Activated CD4-positive, alpha-beta memory T cell treated with anti-CD3 and anti-CD28 coated beads, Interleukin-2, amount 10 ng/mL, durations not matched to agents 7 days and 5 days (primary cell): ENCODE results near the gene LZTFL1. TPM values are rescaled to one million over a fixed set of nuclear protein-coding genes. Genes with fewer than 3 reads are reported as not detected.
"Not testable (repeated sequence)": the region's sequence is repeated elsewhere in the genome, so short reads cannot be mapped to it uniquely, and the experiment has no call there.

Experiments used
- CTCF ChIA-PET: fragments of 350-600 bp; sonication (Branson Sonifier 250); formaldehyde crosslinking; loops from one replicate; lab custom pipeline; 2021; ENCODE audit warnings: antibody characterized with exemption, inconsistent platforms; lab: Charles Lee
- POLR2A ChIA-PET: fragments of 350-600 bp; sonication (Branson Sonifier 250); formaldehyde crosslinking; loops from one replicate; lab custom pipeline; 2021; ENCODE audit warnings: antibody characterized with exemption; lab: Charles Lee
- DNase-seq: peaks from one replicate; pipeline ENCODE4 v3.0.0-alpha.2; 2020
- H3K27ac Mint-ChIP-seq: one replicate; pipeline ENCODE4 v1.8.0; 2021; ENCODE audit warnings: mild to moderate bottlenecking, mixed read lengths
- H3K27me3 Mint-ChIP-seq: one replicate; pipeline ENCODE4 v1.8.0; 2021; ENCODE audit warnings: mixed read lengths
- H3K36me3 Mint-ChIP-seq: one replicate; pipeline ENCODE4 v1.8.0; 2021; ENCODE audit warnings: low read depth, mixed read lengths
- H3K4me1 Mint-ChIP-seq: one replicate; pipeline ENCODE4 v1.8.0; 2021; ENCODE audit warnings: mixed read lengths
- H3K4me3 Mint-ChIP-seq: one replicate; pipeline ENCODE4 v1.8.0; 2021; ENCODE audit warnings: mild to moderate bottlenecking, mixed read lengths
- H3K9me3 Mint-ChIP-seq: one replicate; pipeline ENCODE4 v1.8.0; 2021; ENCODE audit warnings: mixed read lengths
- total RNA-seq, 2 experiments: library from RNA; stranded (reverse); gene quantifications; one replicate each; pipeline ENCODE4 v1.2.3, GENCODE V29; 2021

The LZTFL1 gene
- total RNA-seq, 2 experiments from 2014 or later = 7.9 to 8.4 TPM

DNA sequence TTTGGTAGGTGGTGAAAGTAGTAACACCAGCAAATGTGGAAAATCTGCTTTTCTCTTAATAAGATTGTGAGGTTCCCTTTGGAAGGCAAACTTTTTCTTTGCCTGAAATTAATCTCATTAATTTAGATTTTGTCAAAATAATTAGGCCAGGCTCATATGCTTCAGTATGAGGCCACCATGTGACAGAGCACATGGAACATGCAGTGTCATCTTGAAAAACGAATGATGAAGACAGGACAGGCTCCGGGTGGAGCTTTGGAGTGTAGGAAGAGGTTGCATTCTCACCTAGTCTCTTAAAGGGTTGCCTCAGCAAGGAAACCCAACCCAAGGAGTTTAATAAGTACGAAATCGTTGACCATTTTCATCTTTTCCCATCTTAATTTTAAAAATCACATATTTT lies 18.6 kb upstream of the LZTFL1 start:
- Mint-ChIP-seq H3K27me3 (peaks cover 74% of the 10 kb centered on the region), H3K27ac (no peak overlapping the region), H3K9me3 (peaks cover 25% of the 10 kb centered on the region), H3K36me3 (peaks cover 17% of the 10 kb centered on the region), H3K4me3 (no peak overlapping the region), H3K4me1 (peaks cover 48% of the 10 kb centered on the region)
- ChIA-PET CTCF (interaction anchor here (1.5 to 1.7 kb wide), 2 partner anchors 15 to 21 kb away, joined by 3 to 4 read pairs; no protein-coding TSS in a partner anchor), POLR2A (interaction anchor here (1.4 to 2.8 kb wide), 3 partner anchors 19 to 48 kb away, joined by 4 to 8 read pairs (median 7); no protein-coding TSS in a partner anchor)
- no peak for DNase-seq

- peaks cover 77% of the 10 kb centered on the region for H3K27me3 Mint-ChIP-seq
- peaks cover 24% of the 10 kb centered on the region for H3K36me3 Mint-ChIP-seq
- CTCF ChIA-PET = no interaction called here
- no peak overlapping the region for H3K27ac Mint-ChIP-seq
- H3K4me3 Mint-ChIP-seq = no peak overlapping the region
- no peak for DNase-seq
- POLR2A ChIA-PET = interaction anchor here (0.7 kb wide), 1 partner anchor 348 kb away, joined by 3 read pairs; no protein-coding TSS in a partner anchor
- peaks cover 37% of the 10 kb centered on the region for H3K4me1 Mint-ChIP-seq
- H3K9me3 Mint-ChIP-seq = peaks cover 33% of the 10 kb centered on the region
These were observed 17.1 kb upstream of the LZTFL1 start for GRCh38 chr3:45858809-45859543.

DNA sequence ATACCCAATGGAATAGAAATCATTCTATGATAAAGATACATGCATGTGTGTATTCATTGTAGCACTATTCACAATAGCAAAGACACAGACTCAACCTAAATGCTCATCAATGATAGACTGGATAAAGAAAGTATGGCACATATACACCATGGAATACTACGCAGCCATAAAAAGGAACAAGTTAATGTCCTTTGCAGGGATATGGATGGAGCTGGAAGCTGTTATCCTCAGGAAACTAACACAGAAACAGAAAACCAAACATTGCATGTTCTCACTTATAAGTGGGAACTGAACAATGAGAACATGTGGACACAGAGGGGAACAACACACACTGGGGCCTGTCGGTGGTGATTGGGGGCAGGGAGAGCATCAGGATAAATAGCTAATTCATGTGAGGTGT lies 15.1 kb upstream of the LZTFL1 start:
- peaks cover 19% of the 10 kb centered on the region for H3K36me3 Mint-ChIP-seq
- H3K9me3 Mint-ChIP-seq = peaks cover 22% of the 10 kb centered on the region
- DNase-seq, POLR2A ChIA-PET, H3K4me3 Mint-ChIP-seq, CTCF ChIA-PET, H3K27ac Mint-ChIP-seq: not testable (repeated sequence)
- peaks cover 36% of the 10 kb centered on the region for H3K4me1 Mint-ChIP-seq
- H3K27me3 Mint-ChIP-seq = peaks cover 75% of the 10 kb centered on the region

DNA sequence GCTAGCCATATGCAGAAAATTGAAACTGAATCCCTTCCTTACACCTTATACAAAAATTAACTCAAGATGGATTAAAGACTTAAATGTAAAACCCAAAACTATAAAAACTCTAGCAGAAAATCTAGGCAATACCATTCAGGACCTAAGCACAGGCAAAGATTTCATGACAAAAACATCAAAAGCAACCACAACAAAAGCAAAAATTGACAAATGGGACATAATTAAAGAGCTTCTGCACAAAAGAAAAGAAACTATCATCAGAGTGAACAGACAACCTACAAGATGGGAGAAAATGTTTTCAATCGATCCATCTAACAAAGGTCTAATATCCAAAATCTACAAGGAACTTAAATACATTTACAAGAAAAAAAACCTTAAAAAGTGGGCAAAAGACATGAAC lies 14.4 kb upstream of the LZTFL1 start:
- Mint-ChIP-seq H3K27me3 (peaks cover 75% of the 10 kb centered on the region), H3K36me3 (peaks cover 19% of the 10 kb centered on the region), H3K4me1 (peaks cover 34% of the 10 kb centered on the region), H3K9me3 (peaks cover 22% of the 10 kb centered on the region)
- DNase-seq, POLR2A ChIA-PET, H3K4me3 Mint-ChIP-seq, CTCF ChIA-PET, H3K27ac Mint-ChIP-seq: not testable (repeated sequence)

DNA sequence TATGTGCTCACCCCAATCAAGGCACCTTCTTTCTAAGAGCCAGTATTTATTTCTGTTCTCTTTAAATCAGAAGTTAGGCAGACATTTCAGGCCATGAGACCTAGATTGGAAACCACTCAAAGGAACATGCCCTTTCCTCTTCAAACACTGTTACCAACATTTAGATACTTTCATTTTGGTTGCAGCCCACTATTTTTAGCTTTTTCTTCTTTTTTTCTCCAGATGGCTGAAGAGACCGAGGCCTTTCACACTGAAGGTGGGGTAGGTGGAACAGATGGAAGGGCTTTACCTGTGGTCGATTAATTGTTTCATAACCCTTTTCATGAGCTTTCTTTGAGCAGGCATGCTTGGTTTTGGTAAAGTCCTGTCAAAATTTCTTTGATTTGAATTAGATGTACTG lies 10.9 kb upstream of the LZTFL1 start:
- Mint-ChIP-seq H3K36me3 (peaks cover 19% of the 10 kb centered on the region), H3K4me1 (peaks cover 27% of the 10 kb centered on the region), H3K9me3 (peaks cover 22% of the 10 kb centered on the region), H3K27me3 (peaks cover 87% of the 10 kb centered on the region), H3K27ac (peak overlapping the region; percentile 18), H3K4me3 (no peak overlapping the region)
- no peak for DNase-seq
- ChIA-PET POLR2A (interaction anchor here (1.0 to 3.4 kb wide), 6 partner anchors 9 to 55 kb away, joined by 3 to 22 read pairs (median 6); partner anchors contain the start of gene LZTFL1), CTCF (interaction anchor here (1.7 kb wide), 1 partner anchor 22 kb away, joined by 4 read pairs; no protein-coding TSS in a partner anchor)

- H3K27me3 Mint-ChIP-seq = peaks cover 74% of the 10 kb centered on the region
- H3K9me3 Mint-ChIP-seq = no peaks in the 10 kb centered on the region
- no peak overlapping the region for H3K27ac Mint-ChIP-seq
- ChIA-PET CTCF (no interaction called here), POLR2A (no interaction called here)
- peaks cover 39% of the 10 kb centered on the region for H3K4me1 Mint-ChIP-seq
- no peaks in the 10 kb centered on the region for H3K36me3 Mint-ChIP-seq
- no peak overlapping the region for H3K4me3 Mint-ChIP-seq
- DNase-seq = no peak
These were observed 6.5 kb upstream of the LZTFL1 start for GRCh38 chr3:45848392-45848791.

GRCh38 chr3:45844616-45845015 lies 2.7 kb upstream of the LZTFL1 start:
- peaks cover 38% of the 10 kb centered on the region for H3K4me1 Mint-ChIP-seq
- ChIA-PET POLR2A (interaction anchor here (1.1 to 2.1 kb wide), 5 partner anchors 18 to 71 kb away, joined by 3 to 7 read pairs (median 4); no protein-coding TSS in a partner anchor), CTCF (interaction anchor here (0.6 to 1.8 kb wide), 3 partner anchors 16 to 1633 kb away, joined by 3 to 4 read pairs (median 4); no protein-coding TSS in a partner anchor)
- H3K27me3 Mint-ChIP-seq = peaks cover 58% of the 10 kb centered on the region
- H3K4me3 Mint-ChIP-seq = no peak overlapping the region
- H3K9me3 Mint-ChIP-seq = peaks cover 2% of the 10 kb centered on the region
- DNase-seq = no peak
- H3K36me3 Mint-ChIP-seq = peaks cover 2% of the 10 kb centered on the region
- H3K27ac Mint-ChIP-seq = no peak overlapping the region

DNA sequence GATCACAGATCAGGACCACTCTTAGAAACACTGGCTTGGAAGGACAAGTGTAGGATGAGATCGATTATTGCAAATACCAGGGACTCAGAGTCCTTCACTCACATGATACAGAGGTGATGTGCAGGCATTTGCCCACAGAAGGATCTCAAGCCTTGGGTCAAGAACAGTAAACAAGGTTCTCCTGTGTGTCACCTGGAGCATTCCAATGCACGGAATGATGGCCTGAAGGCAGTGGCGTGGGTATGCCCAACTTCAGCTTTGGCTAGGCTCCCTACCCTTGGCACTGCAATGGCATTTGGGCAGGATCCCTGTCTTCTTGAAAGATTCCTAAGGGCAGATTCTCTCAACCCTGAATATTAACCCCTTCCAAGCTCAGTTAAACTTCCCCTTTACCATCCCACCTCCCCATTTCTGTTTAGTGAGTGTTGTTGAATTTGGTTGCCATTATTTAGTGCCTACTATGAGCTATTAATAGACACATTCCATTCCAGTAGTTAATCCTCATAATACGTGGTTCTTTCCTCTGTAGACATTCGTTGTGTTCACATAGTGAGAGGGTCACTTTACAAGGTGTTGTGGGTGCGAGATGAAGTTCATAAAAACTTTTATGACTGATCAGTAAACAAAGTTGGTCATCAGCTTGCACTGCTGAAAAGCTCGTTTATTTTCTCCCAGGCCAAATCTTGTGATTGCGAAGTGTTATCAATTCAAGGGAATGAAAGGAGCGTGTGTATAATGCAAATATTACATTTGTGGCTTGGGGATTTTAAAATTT lies 1.1 kb upstream of the LZTFL1 start:
- CTCF ChIA-PET = interaction anchor here (0.8 to 2.0 kb wide), 5 partner anchors 8 to 529 kb away, joined by 3 to 7 read pairs (median 4); no protein-coding TSS in a partner anchor
- no peak for DNase-seq

DNA sequence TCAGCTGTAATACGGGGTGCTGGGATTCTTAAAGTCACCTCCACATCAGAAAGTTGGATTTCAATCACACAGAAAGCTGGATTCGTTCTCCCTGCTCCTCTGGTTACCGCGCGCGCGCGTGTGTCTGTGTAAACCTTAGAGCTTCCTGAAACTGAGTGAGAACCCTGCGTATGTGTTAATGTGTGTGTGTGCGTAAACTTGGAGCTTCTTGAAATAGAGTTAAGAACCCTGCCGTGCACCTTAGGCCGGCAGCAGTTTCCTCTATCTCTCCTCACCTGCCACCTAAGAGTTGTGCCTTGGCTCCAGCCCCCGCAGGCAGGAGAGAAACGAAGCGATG lies 531 bp downstream of the LZTFL1 start:
- no peak for DNase-seq
- POLR2A ChIA-PET = interaction anchor here (0.6 to 2.9 kb wide), 14 partner anchors 8 to 256 kb away, joined by 3 to 23 read pairs (median 4); no protein-coding TSS in a partner anchor
- peaks cover 2% of the 10 kb centered on the region for H3K9me3 Mint-ChIP-seq
- CTCF ChIA-PET = interaction anchor here (1.2 to 2.5 kb wide), 8 partner anchors 9 to 330 kb away, joined by 3 to 13 read pairs (median 4); no protein-coding TSS in a partner anchor
- peaks cover 41% of the 10 kb centered on the region for H3K27me3 Mint-ChIP-seq
- peak overlapping the region; percentile 87 for H3K4me3 Mint-ChIP-seq
- H3K4me1 Mint-ChIP-seq = peaks cover 38% of the 10 kb centered on the region
- peaks cover 2% of the 10 kb centered on the region for H3K36me3 Mint-ChIP-seq
- no peak overlapping the region for H3K27ac Mint-ChIP-seq

More for the DNA sequence above, 1.1 kb upstream of the LZTFL1 start:
- peaks cover 52% of the 10 kb centered on the region for H3K27me3 Mint-ChIP-seq
- H3K9me3 Mint-ChIP-seq = peaks cover 2% of the 10 kb centered on the region
- peaks cover 2% of the 10 kb centered on the region for H3K36me3 Mint-ChIP-seq
- POLR2A ChIA-PET = interaction anchor here (1.0 to 2.9 kb wide), 10 partner anchors 9 to 153 kb away, joined by 3 to 23 read pairs (median 4); no protein-coding TSS in a partner anchor
- peaks cover 38% of the 10 kb centered on the region for H3K4me1 Mint-ChIP-seq
- peak overlapping the region; percentile 87 for H3K4me3 Mint-ChIP-seq
- no peak overlapping the region for H3K27ac Mint-ChIP-seq

- H3K4me3 Mint-ChIP-seq = no peak overlapping the region
- H3K36me3 Mint-ChIP-seq = peaks cover 2% of the 10 kb centered on the region
- H3K9me3 Mint-ChIP-seq = peaks cover 2% of the 10 kb centered on the region
- peaks cover 22% of the 10 kb centered on the region for H3K4me1 Mint-ChIP-seq
- CTCF ChIA-PET = no interaction called here
- POLR2A ChIA-PET = no interaction called here
- H3K27me3 Mint-ChIP-seq = peaks cover 26% of the 10 kb centered on the region
- no peak overlapping the region for H3K27ac Mint-ChIP-seq
- no peak for DNase-seq
These were observed 3.5 kb downstream of the LZTFL1 start for GRCh38 chr3:45838466-45838865.

DNA sequence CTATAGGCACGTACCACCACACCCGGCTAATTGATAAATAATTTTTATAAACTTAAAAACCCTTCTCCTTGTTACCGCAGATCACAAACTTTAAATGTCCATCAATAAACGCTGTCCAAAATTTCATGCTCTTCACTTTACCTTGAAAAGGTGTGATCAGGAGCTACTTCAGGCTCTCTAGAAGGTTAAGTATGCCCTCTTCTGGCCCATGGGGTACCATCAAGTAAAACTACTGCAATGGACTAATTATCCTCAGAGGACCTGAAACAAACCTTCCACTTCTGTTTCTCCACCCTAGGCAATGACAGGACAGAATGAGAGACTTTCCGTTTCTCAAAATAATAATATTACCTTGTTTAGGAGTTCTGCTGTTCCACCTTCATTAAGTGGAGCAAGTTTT lies 9.2 kb downstream of the LZTFL1 start:
- DNase-seq = no peak
- no peaks in the 10 kb centered on the region for H3K9me3 Mint-ChIP-seq

DNA sequence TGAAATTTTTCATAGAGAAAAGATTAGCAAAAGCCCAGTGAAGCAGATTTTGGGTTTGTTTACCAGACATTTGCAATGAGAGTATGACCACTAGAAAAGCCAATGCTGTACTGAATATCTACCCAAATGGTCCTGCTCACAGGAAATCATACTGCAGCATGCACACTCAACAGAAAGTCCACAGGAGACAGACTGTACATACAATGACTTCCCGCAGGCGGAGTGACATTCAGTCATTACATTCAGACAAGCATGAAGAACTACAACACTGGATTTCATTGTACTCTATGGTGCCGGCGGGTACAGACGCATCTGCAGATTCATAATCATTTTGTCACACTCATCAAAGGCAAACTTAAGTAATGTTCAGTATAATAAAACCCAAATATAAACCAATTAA lies 11.8 kb downstream of the LZTFL1 start:
- CTCF ChIA-PET = interaction anchor here (0.7 kb wide), 1 partner anchor 1967 kb away, joined by 3 read pairs; no protein-coding TSS in a partner anchor
- H3K36me3 Mint-ChIP-seq = peaks cover 8% of the 10 kb centered on the region
- H3K4me3 Mint-ChIP-seq = no peak overlapping the region
- no peak for DNase-seq
- no peak overlapping the region for H3K27ac Mint-ChIP-seq
- no peaks in the 10 kb centered on the region for H3K9me3 Mint-ChIP-seq
- POLR2A ChIA-PET = interaction anchor here (1.3 to 2.5 kb wide), 2 partner anchors 11 to 109 kb away, joined by 3 to 9 read pairs; no protein-coding TSS in a partner anchor
- no peaks in the 10 kb centered on the region for H3K27me3 Mint-ChIP-seq
- H3K4me1 Mint-ChIP-seq = peaks cover 2% of the 10 kb centered on the region

More for the DNA sequence above, 9.2 kb downstream of the LZTFL1 start:
- Mint-ChIP-seq H3K4me1 (peaks cover 2% of the 10 kb centered on the region), H3K27ac (no peak overlapping the region), H3K36me3 (peaks cover 5% of the 10 kb centered on the region), H3K4me3 (no peak overlapping the region), H3K27me3 (no peaks in the 10 kb centered on the region)
- POLR2A ChIA-PET = interaction anchor here (2.5 kb wide), 1 partner anchor 8 kb away, joined by 9 read pairs; no protein-coding TSS in a partner anchor
- CTCF ChIA-PET = interaction anchor here (0.7 to 1.8 kb wide), 10 partner anchors 8 to 246 kb away, joined by 3 to 10 read pairs (median 3); no protein-coding TSS in a partner anchor
